NCI-H146 (cell line): Measurements from ENCODE around the gene CACNA1H.

ENCODE experiments used
- DNase-seq: peaks from one replicate; lab custom pipeline; 2025; lab: John Stamatoyannopoulos, UW

Gene CACNA1H

DNA sequence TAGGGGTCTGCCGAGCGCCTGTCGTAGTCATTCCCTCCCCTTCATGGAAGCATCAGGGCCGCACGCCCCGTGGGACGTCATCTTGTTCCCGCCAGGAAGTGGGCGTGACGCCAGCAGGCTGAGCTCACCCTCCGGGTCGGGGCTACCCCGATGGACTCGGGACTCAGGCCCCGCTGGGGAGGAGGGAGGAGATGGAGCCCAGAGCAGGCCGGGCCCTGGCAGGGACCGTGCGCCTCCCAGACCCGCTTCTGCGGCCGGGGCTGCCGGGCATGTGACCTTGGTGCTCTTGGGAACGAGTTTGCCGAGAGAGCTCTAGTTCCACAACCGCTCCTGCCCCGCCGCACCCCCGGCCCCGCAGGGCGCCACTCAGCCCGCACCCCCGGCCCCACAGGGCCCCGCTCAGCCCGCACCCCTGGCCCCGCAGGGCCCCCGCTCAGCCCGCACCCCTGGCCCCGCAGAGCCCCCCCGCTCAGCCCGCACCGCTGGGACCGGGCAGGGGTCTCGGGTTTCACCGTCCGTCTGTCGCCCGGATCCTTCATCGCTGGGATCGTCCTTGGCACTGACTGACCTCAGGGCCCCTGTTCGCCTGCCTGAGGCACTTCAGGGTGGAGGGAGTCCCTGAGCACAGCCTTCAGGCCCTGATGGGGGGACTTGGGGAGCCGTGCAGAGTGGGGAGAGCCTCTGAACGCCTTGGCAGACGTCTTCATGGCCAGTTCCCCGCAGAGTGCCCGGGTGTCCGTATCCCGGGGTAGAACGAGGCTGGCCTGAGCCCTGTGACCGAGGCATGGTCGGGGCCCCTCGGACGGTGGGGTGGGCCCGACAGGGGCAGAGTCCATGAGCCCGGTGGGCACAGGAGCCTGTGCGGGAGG, 5.8 kb downstream of the CACNA1H start:
- DNase-seq = no peak

DNA sequence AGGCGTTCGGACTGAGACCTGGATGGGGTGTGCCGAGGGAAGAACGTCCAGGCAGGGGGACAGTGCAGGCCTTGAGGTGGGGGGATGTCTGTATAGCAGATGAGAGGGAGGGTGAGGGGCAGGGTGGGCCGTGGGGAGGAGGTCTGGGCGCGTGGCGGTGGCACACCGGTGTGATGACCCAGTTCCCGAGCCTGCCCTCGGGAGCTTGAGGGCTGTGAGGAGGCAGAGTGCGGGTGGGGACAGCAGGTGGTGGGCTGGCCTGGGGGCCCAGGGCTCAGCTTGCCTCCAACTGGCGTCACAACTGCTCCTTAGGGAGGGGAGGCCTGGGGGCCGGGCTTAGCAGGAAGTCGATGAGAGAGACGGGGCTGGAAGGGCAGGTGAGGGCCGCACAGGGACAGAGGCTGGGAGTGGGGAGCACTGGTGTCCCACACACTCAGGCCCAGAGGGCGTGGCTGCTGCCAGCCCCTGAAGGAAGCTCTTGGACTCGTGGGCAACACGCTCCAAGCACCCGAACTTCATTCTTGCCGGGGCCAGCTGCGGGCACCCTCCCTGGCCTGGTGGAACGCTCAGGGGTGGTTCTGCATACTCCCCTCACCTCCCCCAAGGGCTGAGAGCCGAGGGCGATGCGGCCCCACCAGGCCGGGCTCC, 6.5 kb downstream of the CACNA1H start:
- DNase-seq = no peak

DNA sequence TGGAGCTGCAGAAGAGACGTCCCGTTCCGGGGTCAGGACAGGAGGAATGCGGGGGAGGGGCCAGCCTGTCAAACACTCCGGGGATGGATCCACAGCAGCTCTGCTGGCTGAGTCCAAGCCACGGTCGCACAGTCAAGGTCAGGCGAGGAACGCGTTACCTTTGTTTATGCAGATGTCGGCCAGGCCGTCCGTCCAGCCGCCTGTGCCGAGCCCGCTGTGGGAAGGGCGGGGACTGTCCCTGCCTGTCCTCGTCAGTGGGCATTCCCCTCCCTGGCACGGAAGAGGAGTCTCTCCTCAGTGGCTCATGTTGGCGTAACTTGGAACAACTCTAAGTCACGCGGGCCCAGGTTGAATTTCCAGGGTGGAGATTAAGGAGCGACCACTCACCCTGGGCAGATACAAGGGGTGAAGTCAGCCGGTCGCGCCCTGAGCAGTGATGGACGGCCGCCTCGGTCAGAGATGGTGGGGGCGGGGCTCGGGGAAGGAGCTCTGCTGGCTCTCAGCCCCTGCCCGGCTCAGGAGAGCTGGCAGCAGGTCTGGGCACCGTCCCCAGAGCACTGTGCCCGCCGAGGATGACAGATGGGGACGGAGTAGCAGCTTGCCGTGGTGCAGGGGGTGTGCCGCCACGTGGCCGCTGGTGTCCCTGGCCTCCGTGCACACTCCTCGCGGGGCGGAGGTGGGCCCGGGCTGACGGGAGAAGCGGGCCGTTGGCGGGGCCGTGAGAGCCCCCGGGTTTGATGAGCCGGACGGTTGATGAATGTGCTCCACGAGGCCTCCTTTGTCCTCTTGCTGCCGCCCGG, 7.3 kb downstream of the CACNA1H start:
- no peak for DNase-seq

DNA sequence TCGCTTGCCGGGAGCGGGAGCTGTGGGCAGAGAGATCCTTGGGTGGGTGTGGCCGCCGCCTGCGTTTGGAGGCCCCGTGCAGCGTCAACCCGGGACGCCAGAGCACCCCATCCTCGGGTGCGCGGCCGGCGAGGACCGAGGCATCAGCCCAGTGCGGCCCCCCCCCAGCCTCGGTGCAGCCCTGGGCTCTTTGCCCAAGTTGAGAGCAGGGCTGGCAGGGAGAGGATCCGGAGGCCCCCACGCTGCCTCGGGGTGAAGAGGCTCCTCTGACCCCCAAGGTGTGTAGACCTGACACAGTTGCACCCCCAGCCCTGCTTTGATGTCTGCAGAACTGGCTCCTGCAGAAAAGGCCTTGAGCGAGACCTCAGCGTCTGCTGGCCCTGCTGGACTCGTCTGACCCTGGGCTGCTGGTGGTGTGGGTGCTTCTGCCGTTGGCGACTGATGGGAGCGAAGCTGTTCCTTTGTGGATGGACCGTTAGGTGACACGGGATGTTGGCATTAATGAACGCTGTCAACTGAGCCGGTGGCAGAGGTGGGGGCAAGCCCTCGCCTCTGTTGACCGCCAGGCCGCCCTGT, 8.0 kb downstream of the CACNA1H start:
- DNase-seq = no peak

DNA sequence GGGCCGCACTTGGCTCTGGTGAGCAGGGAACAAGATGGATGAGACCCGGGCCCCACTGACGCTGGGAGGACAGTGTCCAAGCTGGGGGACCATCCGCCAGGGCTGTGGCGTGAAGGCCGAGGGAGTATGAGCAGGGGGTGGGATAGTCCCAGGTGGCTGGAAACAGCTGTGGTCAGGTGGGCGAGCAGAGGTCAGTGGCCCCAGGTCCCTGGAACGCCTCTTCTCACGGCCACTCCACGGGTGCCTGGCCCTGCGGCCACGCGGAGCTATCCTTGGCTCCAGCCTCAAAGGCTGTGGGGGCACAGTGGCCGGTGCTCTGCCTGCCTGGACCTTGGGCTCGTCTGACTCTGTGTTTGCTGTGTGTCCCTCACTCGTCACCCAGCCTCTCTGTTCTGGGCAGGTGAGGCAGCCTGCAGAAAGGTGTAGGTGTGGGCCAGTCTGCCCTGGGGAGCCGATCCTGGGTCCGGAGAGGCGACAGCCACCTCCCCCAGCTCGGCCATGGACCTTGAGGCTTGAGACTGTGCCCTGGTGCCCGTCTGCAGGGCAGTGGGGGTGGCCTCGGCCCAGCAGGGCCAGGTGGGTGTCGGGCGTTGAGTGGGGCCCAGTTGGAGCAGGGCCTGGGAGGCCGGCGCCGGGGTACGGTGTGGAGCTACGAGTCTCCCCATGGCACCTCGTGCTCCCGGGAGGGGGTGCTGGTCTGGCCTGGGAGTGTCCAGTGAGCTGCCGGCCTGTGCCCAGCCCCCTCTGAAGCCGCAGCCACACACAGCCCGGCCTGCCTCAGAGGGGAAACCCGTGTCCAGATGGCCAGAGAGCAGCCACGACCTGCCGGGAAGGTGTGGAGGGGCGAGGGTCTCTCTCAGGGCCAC, 10.0 kb downstream of the CACNA1H start:
- DNase-seq = no peak

DNA sequence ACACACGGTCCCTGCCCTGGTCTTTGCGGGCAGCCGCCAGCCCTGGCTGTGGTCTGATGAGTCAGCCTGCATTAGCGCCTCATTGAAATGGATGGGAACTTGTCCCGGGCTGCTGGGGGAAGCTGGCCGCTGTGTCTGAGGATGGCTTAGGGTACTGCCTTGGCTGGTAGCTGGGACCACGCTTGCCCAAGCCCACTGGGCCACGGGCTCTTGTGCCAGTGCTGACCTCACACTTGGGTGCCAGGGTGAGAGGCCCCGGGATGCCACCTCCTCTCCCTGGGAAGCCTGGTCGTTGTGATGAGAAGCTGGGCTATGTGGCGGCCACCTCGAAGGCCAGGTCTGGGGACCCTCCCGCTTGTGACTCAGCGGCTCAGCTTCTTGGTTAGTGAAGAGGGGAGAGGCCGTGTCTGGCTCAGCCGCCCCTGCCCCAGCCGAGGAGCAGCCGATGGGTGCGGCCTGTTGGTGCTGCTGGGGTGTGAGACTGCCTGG, 10.7 kb downstream of the CACNA1H start:
- no peak for DNase-seq

DNA sequence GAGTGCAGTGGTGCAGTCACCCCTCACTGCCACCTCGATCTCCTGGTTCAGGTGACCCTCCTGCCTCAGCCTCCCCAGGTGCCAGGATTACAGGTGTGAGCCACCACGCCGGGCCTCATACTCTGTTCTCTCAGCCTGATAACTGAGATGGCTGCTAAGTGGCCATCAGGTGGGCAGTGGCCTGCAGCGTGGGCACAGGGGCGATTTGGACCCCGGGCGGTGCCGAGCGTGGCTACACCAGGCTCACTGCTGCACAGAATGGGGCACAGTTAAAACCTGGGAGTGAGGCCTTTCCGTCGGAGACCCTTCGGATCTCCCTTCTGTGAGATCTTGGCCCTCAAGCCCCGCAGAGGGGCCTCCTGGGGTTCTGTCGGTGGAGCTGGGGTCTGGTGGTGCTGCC, 11.5 kb downstream of the CACNA1H start:
- DNase-seq = no peak

DNA sequence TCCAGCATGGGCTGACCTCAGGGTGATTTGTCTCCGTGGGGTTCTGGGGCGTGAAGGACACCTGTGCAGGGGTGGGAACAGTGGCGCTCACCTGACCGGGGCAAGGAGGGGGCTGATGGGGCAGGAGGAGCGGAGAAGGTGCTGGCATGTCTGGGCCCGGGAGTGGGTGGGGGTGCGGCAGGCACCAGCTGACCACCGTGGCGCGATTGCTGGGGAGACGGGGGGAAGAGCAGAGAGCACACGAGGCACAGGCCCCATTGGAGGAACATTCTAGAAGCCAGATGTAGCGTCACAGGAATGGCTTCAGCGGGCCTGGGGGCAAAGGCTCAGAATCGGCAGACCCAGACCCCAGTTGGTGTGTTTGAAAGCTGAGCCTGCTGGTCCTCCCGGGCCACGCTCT, 12.1 kb downstream of the CACNA1H start:
- DNase-seq = no peak

DNA sequence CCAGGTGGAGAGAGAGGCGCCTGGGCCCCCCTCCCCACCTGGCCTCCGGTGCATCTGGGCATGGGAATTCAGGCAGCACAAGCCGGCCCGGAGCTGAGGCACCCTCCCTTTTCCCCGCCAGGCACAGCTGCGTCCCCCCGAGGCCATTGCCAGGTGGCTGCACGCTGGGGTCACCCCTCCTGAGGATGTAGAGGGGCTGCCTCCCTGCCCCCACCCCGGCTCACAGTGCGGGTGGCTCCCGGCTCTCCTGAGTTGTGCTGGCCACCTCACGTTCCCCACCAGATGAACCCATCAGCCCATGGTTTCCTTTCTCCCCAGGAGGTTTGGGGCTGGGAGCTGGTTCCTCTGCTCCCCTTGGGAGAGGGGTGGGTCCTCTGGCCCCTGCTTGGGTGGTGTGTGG, 12.6 kb downstream of the CACNA1H start:
- no peak for DNase-seq

DNA sequence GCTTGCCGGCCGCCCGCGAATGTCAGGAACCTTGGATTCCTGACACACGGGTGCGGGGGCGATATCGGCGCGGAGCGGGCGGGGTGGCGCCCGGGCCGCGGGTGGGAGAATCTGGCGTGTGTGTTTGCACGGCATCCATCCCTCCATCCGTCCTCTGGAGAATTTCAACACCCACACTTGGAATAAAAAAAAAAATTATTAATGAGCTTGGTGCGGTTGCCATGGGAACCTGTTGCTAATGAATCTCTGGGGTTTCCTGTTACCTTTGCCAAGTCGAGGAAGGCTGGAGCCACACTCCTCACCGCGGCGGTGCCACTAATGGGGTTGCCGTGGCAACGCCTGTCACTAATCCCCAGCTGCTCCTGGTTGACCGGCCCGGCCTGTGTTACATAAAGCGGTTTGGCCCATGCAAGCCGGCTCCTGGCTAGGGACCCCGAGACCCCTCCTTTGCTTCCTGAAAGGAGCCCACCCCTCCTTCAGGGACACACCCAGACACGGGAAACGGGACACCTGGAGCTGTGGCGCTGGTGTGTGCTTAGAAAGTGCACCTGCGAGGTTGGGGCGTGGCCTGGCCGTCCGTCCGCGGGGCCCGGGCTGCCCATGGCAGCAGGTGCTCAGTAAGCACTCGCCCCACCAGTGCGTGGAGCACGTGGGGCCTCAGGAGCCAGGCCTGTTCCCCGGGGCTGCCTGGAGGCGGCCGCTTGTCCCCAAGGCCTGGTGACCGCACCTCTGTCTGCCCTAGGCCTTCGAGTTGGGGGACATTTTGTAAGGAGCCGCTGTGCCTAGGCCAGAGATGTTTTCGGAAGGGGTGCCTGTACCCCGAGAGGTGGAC, 14.6 kb downstream of the CACNA1H start:
- peak; percentile 80 for DNase-seq

DNA sequence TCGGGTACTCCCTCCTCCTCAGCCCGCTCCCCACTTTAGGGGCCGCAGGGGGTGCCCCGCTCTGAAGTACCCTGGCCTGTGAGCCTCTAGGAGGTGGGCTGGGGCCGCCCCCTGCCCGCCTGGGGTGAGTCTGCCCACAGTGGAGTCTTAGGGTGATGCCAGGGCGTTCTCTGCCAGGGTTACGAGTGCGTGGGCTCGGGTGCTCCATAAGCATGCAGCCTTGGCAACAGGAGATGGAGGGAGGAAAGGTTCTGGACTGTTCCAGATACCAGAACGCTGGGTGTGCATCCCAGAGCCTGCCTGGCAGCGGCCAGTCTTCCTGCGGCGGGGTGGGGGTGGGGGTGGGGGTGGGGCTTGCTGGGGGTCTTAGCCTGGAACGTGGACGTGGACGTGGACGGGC, 15.9 kb downstream of the CACNA1H start:
- no peak for DNase-seq

DNA sequence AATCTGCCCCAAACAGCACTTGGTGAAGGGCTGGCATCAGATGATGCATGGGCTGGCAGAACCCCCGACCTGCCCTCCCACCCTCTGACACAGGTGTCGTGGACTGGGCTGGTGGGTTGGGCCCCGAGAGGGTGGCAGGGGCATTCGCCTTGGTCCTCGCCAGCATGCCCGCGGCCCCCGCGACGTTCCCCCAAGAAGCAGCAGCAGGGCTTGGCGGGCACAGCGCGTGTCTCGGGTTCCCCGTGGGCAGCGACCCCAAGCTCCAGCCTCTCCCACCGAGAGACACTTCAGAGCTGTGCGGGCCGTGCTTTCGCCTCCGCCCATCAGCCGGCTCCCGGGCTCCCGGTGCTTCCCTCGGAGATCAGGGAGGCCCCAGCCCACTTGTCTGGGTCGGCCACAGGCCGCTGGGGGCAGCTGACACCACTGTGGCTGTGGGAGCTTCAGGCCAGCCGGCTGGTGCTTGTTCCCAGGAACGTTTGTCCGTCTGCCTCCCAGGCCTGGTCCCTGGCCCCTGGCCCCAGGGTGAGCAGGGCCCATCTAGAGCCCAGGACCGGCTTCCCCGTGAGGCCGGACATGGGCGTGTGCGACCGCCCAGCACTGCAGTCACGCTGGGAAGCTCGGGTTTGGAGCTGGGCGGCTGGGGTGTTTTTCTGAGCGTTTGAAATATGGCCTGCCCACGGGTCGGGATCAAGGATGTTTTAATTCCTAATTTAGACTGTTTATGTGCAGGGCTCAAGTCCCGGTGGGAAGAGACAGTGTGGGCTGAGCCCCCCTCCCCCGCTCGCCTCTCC, 16.6 kb downstream of the CACNA1H start:
- no peak for DNase-seq

DNA sequence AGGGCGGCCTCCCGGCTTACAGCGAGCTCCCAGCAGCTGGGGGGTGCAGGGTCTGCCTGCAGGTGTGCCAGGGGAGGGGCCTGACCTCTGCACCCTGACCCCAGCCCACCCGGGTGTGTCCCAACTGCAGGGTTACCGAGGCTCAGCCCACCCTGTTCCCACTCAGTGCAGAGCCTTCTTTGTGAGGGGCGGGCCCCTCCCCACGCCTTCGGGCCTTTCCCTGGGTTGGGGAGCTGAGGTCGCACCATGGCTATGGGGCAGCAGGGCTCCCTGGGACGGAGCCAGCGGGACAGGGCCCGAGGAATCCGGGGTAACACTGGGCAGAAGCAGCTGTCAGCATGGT, 17.1 kb downstream of the CACNA1H start:
- DNase-seq = no peak

DNA sequence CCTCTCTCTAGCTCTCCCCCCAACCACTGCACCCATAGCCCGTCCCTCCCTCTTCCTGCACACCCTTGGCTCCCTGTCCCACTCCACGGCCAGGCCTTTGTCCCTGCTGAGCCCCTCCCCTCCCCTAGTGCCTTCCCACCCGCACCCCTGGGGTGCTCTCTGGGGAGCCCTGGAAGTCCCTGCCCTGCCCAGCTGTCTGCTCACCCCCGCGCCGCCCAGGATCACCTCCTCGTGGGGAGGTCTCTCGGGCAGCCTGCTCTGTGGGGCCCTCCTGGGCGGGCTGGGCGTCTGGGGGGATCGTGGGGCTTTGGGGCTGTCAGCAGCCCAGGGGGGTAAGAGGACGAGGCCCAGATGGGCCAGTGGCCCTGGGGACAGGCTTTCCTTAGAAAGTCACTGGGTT, 18.1 kb downstream of the CACNA1H start:
- no peak for DNase-seq

DNA sequence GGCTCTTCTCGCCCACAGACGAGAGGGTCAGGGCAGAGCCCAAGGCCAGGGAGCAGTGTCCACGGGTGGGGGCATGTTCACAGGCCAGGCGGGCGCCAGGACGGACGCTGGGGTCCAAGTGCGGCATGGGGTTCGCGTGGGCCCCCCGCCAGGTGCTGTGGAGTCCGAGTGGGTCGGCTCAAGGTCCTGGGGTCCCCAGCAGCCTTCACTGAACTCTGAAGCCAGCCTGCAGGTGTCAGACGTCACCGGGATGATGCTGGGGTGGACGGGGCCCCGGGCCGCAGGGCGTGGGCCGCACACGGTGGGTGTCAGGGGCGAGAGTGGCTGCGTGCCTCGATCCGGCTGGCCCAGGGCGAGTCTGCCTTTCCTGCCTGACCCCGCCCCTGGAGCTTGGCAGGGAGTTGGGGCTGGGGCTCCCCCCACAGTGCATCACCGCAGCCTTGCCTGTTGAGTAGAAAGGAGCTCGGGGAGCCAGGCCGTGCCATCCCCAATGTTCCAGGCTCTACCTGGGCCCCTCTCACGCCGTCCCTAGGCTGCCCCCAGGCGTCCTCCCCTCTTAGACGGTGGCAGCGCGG, 19.0 kb downstream of the CACNA1H start:
- DNase-seq = no peak

DNA sequence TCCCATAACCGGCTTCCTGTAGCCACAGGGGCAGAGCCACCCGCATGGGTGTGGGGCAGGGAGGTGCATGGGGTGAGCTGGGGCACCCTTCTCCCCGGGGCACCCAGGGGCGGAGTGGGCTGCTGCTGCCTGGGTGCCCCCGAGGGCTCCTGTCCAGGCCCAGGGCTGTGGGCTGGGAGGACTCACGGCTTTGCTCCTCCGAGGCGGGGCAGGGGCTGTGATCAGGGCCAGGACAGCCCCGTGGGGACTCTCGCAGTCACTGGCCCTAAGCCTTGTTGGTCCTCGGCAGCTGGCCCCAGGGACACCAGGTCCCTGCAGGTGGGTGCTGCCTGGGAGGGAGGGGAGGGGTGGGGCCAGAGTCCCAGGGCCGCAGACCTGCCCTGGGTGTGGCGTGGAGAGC, 19.7 kb downstream of the CACNA1H start:
- DNase-seq = no peak

DNA sequence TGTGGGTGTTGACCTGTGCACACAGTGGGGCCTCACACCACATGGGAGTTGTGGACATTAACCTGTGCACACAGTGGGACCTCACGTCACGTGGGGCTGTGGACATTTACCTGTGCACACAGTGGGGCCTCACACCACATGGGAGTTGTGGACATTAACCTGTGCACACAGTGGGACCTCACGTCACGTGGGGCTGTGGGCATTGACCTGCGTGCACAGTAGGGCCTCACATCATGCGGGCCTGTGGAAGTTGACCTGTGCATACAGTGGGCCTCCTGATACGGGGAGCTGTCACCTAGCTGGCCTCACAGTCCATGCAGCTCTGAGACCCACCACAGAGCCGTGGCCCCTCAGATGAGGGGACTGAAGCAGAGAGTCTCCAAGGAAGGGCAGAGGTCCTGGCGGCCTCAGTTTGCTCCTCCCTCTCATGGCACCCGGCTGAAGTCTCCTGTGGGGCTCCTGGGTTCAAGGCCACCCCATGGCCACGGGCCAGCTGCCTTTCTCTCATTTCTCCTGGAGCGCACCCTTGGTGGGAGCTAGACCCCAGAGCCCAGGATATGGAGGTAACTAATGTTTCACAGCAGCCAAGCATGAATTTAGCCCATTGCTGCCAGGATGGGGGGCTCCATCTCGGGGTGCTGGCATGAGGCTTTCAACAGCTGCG, 21.0 kb downstream of the CACNA1H start:
- no peak for DNase-seq

DNA sequence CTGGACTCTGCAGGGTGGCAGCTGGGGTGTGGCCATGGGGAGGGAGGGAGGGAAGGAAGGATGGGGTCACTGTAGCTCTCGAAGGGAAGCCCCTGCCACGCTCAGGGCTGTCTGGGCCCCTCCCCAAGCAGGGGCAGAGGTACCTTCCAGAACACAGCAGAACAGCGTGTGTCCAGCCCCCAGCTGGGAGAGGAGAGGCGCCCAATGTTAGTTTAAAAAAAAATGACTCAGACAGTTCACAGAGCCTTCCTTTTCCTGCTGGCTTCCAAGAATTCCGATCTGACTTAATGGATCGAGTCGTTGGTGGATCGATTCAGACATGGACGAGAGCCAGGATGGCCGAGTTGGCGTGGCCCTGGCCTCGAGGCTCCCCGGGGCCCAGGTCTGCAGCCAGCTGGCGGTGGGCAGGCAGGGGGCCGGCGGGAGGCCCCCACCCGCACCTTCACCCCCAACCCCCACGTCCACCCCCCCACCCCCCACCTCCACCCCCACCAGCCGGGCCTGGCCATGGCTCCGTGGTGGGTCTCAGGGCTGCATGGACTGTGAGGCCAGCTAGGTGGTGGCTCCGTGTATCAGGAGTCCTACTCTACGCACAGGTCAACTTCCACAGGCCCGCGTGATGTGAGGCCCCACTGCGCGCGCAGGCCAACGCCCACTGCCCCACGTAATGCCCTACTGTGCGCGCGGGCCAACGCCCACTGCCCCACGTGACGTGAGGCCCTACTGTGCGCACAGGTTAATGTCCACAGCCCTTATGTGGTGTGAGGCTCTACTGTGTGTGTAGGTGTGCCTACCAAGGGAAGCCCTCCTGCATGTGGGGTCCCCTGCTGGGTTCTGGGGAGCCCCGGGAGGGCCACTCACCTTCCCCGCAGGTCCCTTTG, 21.8 kb downstream of the CACNA1H start:
- peak; percentile 38 for DNase-seq
